Measurements from ENCODE around the gene ARRB1. TPM values are rescaled to one million over a fixed set of nuclear protein-coding genes. Genes with fewer than 3 reads are reported as not detected.

ARRB1 gene
- total and polyA plus RNA-seq, 10 of the 15 experiments (the other 5 are each of a cell fraction or from before 2014, with no cell fraction given), result 0.39 to 12.9 (median 1.7) TPM

GRCh38 chr11:75323609-75324008 lies 27.9 kb downstream of the ARRB1 start (continued):
- TF ChIP-seq, protein P1, sequence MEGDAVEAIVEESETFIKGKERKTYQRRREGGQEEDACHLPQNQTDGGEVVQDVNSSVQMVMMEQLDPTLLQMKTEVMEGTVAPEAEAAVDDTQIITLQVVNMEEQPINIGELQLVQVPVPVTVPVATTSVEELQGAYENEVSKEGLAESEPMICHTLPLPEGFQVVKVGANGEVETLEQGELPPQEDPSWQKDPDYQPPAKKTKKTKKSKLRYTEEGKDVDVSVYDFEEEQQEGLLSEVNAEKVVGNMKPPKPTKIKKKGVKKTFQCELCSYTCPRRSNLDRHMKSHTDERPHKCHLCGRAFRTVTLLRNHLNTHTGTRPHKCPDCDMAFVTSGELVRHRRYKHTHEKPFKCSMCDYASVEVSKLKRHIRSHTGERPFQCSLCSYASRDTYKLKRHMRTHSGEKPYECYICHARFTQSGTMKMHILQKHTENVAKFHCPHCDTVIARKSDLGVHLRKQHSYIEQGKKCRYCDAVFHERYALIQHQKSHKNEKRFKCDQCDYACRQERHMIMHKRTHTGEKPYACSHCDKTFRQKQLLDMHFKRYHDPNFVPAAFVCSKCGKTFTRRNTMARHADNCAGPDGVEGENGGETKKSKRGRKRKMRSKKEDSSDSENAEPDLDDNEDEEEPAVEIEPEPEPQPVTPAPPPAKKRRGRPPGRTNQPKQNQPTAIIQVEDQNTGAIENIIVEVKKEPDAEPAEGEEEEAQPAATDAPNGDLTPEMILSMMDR (IDR thresholded peaks at IDR 0.05 in 2 of 3, conservative IDR thresholded peaks at IDR 0.05 in 1 of 3; ENCODE audit: control insufficient read depth in 2 of 3, extremely low read depth in 1 of 3, insufficient read depth in 1 of 3, low read depth in 3 of 3, low read length in 3 of 3), result no peak
- TF ChIP-seq KLF5 (IDR thresholded peaks at IDR 0.05; ENCODE audit: partially characterized antibody) (no peak), RB1 (IDR thresholded peaks at IDR 0.05; ENCODE audit: borderline replicate concordance) (no peak), ZNF24 (IDR thresholded peaks at IDR 0.05) (no peak), EZH2 (IDR thresholded peaks at IDR 0.05; ENCODE audit: borderline replicate concordance, control insufficient read depth, low read depth, low read length) (no peak)
- TF ChIP-seq, protein P2, sequence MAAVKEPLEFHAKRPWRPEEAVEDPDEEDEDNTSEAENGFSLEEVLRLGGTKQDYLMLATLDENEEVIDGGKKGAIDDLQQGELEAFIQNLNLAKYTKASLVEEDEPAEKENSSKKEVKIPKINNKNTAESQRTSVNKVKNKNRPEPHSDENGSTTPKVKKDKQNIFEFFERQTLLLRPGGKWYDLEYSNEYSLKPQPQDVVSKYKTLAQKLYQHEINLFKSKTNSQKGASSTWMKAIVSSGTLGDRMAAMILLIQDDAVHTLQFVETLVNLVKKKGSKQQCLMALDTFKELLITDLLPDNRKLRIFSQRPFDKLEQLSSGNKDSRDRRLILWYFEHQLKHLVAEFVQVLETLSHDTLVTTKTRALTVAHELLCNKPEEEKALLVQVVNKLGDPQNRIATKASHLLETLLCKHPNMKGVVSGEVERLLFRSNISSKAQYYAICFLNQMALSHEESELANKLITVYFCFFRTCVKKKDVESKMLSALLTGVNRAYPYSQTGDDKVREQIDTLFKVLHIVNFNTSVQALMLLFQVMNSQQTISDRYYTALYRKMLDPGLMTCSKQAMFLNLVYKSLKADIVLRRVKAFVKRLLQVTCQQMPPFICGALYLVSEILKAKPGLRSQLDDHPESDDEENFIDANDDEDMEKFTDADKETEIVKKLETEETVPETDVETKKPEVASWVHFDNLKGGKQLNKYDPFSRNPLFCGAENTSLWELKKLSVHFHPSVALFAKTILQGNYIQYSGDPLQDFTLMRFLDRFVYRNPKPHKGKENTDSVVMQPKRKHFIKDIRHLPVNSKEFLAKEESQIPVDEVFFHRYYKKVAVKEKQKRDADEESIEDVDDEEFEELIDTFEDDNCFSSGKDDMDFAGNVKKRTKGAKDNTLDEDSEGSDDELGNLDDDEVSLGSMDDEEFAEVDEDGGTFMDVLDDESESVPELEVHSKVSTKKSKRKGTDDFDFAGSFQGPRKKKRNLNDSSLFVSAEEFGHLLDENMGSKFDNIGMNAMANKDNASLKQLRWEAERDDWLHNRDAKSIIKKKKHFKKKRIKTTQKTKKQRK (IDR thresholded peaks at IDR 0.05; ENCODE audit: low read depth, low read length), result no peak

DNA sequence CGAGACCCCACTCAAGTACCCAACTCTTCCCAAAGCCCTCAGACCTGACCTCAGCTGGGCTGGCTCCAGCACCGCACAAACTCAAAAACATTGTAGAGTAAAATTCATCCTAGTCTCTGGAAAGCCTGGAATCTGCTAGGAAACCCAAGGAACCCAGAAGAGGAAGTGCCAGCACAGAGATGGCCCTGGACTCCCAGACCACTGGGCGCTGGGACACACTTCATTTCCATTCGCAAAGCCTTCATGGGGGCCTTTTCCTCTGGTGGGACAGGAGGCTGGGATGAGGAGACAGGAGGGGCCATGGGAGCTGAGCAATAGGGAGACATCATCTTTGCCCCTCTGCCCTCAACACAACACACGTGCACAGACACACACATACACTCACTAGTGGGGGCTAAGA lies 30.8 kb downstream of the ARRB1 start:
- intact Hi-C loops (cut with micrococcal nuclease; ENCODE audit: unreplicated experiment), result no loop called here
- FAIRE-seq (no peak), ATAC-seq (no peak), DNase-seq (ENCODE audit: low read depth, low spot score) (no peak)
- no peaks in the 10 kb centered on the region for H4K20me1 ChIP-seq (ENCODE audit: control insufficient read depth, insufficient read depth)
- H3K9me3 ChIP-seq (replicated peaks; ENCODE audit: control insufficient read depth, insufficient read depth, low read length), result no peaks in the 10 kb centered on the region
- 24% methylated on average over 5 of the region's 5 CpGs for WGBS (ENCODE audit: insufficient coverage, insufficient replicate concordance, low lambda C conversion rate, missing lambda C conversion rate)
- ChIA-PET POLR2A (no interaction called here), CTCF (no interaction called here), SMC1A (ENCODE audit: uncharacterized antibody, unreplicated experiment) (no interaction called here), RAD21 (ENCODE audit: unreplicated experiment) (no interaction called here)
- no peak overlapping the region for H2AFZ ChIP-seq (ENCODE audit: control insufficient read depth, low read depth, low read length)
- no peaks in the 10 kb centered on the region for H3K4me1 ChIP-seq (ENCODE audit: control insufficient read depth, insufficient read depth, low read length)
- H3K4me3 ChIP-seq, result no peak overlapping the region
- no peaks in the 10 kb centered on the region; a peak in 1 of 4 replicates for H3K36me3 ChIP-seq (ENCODE audit: control insufficient read depth in 2 of 2, insufficient read depth in 2 of 2, low read length in 1 of 2)
- no peak overlapping the region for H3K9ac ChIP-seq (ENCODE audit: control insufficient read depth, insufficient read depth, low read length)
- H3K4me2 ChIP-seq (ENCODE audit: control insufficient read depth, insufficient read depth), result no peak overlapping the region
- H3K27ac ChIP-seq (ENCODE audit: control insufficient read depth, insufficient read depth), result no peak overlapping the region
- no peaks in the 10 kb centered on the region for H3K79me2 ChIP-seq (ENCODE audit: control insufficient read depth, insufficient read depth, low read length)
- in situ Hi-C loops (cut with MboI), result no loop called here
- BruUV-seq (replicated peaks), result no TSS peak
- H3K27me3 ChIP-seq (replicated peaks in 1 of 2; ENCODE audit: control insufficient read depth in 2 of 2, insufficient read depth in 2 of 2, low read length in 1 of 2), result no peaks in the 10 kb centered on the region
- TF ChIP-seq BCL11A (IDR thresholded peaks at IDR 0.05; ENCODE audit: low read depth, low read length) (no peak), PKNOX1 (IDR thresholded peaks at IDR 0.05) (no peak), ZBTB40 (IDR thresholded peaks at IDR 0.05; ENCODE audit: borderline replicate concordance) (no peak)
- TF ChIP-seq, protein P3, sequence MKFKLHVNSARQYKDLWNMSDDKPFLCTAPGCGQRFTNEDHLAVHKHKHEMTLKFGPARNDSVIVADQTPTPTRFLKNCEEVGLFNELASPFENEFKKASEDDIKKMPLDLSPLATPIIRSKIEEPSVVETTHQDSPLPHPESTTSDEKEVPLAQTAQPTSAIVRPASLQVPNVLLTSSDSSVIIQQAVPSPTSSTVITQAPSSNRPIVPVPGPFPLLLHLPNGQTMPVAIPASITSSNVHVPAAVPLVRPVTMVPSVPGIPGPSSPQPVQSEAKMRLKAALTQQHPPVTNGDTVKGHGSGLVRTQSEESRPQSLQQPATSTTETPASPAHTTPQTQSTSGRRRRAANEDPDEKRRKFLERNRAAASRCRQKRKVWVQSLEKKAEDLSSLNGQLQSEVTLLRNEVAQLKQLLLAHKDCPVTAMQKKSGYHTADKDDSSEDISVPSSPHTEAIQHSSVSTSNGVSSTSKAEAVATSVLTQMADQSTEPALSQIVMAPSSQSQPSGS (IDR thresholded peaks at IDR 0.05; ENCODE audit: low read length), result no peak

Measured in GM12878 (cell line).